Activated naive CD8-positive, alpha-beta T cell treated with anti-CD3 and anti-CD28 coated beads for 36 hours (primary cell): ENCODE data around the gene ABHD6. TPM values are rescaled to one million over a fixed set of nuclear protein-coding genes. Genes with fewer than 3 reads are reported as not detected.
"Not testable (repeated sequence)": the region's sequence is repeated elsewhere in the genome, so short reads cannot be mapped to it uniquely, and the experiment has no call there.

Experiments
- DNase-seq: peaks from one replicate; pipeline ENCODE4 v3.0.0; 2021
- H3K27ac Mint-ChIP-seq: one replicate; pipeline ENCODE4 v1.8.0; 2022; ENCODE audit warnings: mild to moderate bottlenecking, moderate library complexity, mixed read lengths
- H3K27me3 Mint-ChIP-seq: one replicate; pipeline ENCODE4 v1.8.0; 2022; ENCODE audit warnings: mild to moderate bottlenecking, mixed read lengths
- H3K36me3 Mint-ChIP-seq: one replicate; pipeline ENCODE4 v1.8.0; 2021; ENCODE audit warnings: mild to moderate bottlenecking, mixed read lengths
- H3K4me1 Mint-ChIP-seq: one replicate; pipeline ENCODE4 v1.8.0; 2021; ENCODE audit warnings: mixed read lengths
- H3K4me3 Mint-ChIP-seq: one replicate; pipeline ENCODE4 v1.8.0; 2022; ENCODE audit warnings: mild to moderate bottlenecking, moderate library complexity, mixed read lengths
- H3K9me3 Mint-ChIP-seq: one replicate; pipeline ENCODE4 v1.8.0; 2022; ENCODE audit warnings: mixed read lengths
- total RNA-seq, 2 experiments: library from RNA; stranded (reverse); gene quantifications; one replicate each; pipeline ENCODE4 v1.2.3, GENCODE V29; 2021

The ABHD6 gene
- total RNA-seq, 2 experiments from 2014 or later: 6.0 to 6.4 TPM

DNA sequence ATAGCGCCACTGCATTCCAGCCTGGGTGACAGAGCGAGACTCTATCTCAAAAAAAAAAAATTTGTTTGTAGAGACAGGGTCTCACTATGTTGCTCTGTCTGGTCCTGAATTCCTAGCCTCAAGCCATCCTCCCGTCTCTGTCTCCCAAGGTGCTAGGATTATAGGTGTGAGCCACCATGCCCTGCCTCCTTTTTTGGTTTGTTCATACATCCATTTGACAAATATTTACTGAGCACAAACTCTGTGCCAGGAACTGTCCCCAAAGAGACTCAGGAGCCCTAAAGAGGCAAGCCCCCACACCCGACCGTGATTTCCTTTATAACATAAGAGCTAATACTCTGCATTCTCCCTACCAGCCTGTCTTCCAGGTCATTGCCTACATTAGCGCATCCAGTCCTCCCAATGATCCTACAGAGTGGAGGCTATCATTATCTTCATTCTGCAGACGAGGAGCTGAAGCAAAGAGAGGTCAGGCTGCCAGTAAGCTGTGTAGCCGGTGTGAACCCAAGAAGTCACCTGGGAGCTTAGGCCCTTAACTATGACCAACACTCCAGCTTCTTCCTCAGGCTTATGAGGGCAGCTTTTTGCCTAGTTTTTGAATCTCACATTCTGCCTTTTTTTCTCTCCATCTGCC lies 88.8 kb downstream of the ABHD6 start:
- Mint-ChIP-seq H3K4me1 (peaks cover 41% of the 10 kb centered on the region), H3K27ac (peak overlapping the region; percentile 67), H3K27me3 (no peaks in the 10 kb centered on the region), H3K4me3 (no peak overlapping the region), H3K36me3 (no peaks in the 10 kb centered on the region), H3K9me3 (no peaks in the 10 kb centered on the region)
- no peak for DNase-seq

DNA sequence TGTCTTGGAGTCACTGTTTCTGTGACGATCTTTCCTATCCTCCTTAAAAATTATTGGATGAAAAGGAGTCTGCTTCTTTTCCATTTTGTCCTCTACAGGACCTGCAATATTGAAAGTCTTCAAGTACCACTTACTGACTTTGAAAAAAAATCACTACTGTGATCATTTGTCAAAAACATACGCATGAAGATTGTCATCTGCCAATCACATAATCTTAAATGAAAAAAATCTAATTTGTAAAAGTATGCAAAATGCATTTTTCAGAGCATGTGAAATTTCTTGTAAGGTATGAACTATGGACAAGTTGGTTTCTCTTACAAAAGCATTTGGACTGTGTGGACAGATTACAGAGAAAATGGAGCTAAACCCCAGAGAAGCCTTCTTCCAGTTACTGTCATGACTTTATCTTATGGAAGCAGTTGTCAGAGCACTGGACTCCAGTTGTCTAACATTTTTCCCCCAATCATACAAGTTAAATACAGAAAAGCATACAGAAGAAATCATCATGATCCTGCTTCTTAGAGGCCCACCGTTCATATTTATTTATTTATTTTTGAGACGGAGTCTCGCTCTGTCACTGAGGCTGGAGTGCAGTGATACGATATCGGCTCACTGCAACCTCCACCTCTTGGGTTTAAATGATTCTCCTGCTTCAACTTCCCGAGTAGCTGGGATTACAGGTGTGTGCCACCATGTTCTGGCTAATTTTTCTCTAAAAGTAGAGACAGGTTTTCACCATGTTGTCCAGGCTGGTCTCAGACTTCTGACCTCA lies 91.7 kb downstream of the ABHD6 start:
- Mint-ChIP-seq H3K9me3 (no peaks in the 10 kb centered on the region), H3K27me3 (no peaks in the 10 kb centered on the region), H3K36me3 (no peaks in the 10 kb centered on the region), H3K4me1 (peaks cover 34% of the 10 kb centered on the region), H3K4me3 (no peak overlapping the region), H3K27ac (no peak overlapping the region)
- no peak for DNase-seq

DNA sequence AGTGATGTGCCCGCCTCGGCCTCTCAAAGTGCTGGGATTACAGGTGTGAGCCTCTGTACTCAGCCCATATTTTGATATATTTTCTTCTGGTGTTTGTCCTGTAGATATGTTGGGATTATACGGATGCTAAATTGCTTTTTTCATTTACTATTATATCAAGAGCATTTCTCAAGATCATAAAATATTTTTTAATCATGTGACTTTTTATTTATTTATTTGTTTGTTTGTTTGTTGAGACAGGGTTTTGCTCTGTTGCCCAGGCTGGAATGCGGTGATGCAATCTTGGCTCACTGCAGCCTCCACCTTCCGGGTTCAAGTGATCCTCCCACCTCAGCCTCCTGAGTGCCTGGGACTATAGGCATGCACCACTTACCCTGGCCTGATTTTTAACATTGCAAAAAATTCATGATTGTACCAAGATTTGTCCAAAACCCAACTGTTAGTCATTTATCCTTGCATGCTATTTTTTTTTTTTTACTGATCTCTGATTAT lies 92.4 kb downstream of the ABHD6 start:
- H3K9me3 Mint-ChIP-seq: no peaks in the 10 kb centered on the region
- no peak overlapping the region for H3K27ac Mint-ChIP-seq
- no peak overlapping the region for H3K4me3 Mint-ChIP-seq
- H3K36me3 Mint-ChIP-seq: peaks cover 3% of the 10 kb centered on the region
- H3K4me1 Mint-ChIP-seq: peaks cover 34% of the 10 kb centered on the region
- no peaks in the 10 kb centered on the region for H3K27me3 Mint-ChIP-seq
- DNase-seq: no peak

DNA sequence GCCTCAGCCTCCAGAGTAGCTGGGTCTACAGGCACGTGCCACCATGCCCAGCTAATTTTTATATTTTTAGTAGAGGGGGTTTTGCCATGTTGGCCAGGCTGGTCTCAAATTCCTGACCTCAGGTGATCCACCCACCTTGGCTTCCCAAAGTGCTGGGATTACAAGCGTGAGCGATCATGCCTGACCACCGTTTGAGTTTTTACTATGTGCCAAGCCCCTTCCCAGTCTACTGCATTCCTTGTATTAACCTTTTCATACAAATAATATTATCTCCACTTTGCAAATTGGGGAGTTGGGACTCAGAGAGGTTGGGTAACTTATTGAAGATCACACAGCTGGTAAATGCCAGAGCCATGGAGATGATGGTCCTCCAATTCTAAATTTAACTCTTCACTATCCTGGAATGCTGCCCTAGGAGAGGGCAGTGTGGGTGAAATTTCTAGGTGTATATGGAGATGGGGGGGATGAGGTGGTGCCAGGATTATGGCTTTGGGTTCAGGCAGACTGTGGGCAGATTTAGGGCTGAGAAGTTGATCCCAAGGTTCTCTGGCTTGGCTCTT lies 94.1 kb downstream of the ABHD6 start:
- Mint-ChIP-seq H3K27me3 (no peaks in the 10 kb centered on the region), H3K4me1 (peaks cover 38% of the 10 kb centered on the region), H3K27ac (no peak overlapping the region), H3K9me3 (no peaks in the 10 kb centered on the region), H3K4me3 (peak overlapping the region; percentile 78), H3K36me3 (peaks cover 12% of the 10 kb centered on the region)
- no peak for DNase-seq

DNA sequence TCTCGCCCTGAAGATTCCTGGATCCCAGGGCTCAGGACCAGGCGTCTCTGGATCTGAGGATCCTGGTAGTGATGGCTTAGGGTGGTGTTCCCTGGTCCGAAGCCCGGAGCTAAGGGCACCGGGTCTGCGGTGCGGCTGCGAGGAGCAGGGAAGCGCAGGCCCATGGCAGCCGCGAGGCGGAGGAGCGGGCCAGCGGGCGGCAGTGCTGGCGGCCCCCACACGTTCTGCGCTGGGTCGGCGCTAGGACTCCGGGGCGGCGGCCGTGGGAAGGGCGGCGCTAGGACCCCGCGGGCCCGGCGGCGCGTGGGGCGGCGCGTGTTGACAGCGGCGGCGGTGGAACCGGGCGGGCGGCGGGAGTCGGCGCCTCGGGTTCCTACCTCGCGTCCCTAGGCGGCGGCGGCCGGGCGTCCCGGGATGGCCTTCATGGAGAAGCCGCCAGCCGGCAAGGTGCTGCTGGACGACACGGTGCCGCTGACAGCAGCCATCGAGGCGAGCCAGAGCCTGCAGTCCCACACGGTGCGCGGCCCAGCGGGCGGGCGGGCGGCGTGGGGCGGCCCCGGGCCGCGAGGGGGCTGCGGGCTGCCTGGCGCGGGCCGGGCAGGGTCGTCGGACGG lies 95.1 kb downstream of the ABHD6 start, which contains the start of gene PXK:
TSS of gene PXK (plus strand) at position 318 of the 614 bp plus-strand sequence. CDS start at position 415, 97 bp downstream.
- Mint-ChIP-seq H3K9me3 (no peaks in the 10 kb centered on the region), H3K36me3 (peaks cover 13% of the 10 kb centered on the region), H3K4me1 (peaks cover 38% of the 10 kb centered on the region), H3K4me3 (peak within 1 kb of the TSS; percentile 100), H3K27ac (peak within 1 kb of the TSS; percentile 87), H3K27me3 (no peaks in the 10 kb centered on the region)
- DNase-seq: peak; percentile 87

DNA sequence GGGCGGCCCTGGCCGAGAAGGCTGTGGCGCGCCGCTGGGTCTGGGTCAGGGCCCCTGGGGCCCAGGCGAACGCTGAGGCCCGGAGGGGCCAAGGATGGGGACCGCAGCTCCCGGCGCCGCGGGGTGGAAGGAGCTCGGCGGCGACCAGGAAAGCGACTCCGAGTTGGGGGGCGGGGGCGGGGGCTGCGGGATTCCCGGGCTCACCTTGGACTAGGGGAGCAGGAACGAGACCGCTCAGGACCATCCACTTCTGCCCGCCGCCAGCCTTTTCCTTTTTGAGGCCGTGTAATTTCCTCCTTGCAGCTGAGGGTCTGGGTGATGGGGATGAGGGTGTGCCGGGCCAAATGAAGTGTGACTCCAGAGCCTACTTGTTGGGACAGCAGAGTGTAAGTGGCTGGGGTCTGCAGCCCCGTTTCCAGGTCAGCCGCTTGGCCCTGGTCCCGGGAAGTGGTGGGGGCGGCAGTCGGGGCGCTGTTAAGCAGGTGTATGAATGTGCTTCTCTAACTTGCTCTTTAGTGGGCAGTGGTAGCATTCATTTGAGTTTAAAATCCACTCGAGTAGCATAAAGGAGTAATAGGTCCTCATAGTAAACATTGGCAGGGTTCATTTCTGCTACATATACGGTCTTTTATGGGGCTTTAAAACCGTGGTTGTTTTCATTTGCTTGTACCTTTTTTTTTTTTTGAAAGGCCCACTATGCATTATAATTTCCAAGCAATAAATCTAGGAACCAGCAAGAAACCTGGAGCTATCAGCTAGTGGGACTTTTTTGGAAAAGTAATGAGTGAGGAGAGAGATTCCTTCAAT lies 95.8 kb downstream of the ABHD6 start:
- Mint-ChIP-seq H3K4me3 (peak overlapping the region; percentile 100), H3K4me1 (peaks cover 38% of the 10 kb centered on the region), H3K36me3 (peaks cover 13% of the 10 kb centered on the region), H3K9me3 (no peaks in the 10 kb centered on the region), H3K27me3 (no peaks in the 10 kb centered on the region), H3K27ac (peak overlapping the region; percentile 87)
- DNase-seq: peak; percentile 31

DNA sequence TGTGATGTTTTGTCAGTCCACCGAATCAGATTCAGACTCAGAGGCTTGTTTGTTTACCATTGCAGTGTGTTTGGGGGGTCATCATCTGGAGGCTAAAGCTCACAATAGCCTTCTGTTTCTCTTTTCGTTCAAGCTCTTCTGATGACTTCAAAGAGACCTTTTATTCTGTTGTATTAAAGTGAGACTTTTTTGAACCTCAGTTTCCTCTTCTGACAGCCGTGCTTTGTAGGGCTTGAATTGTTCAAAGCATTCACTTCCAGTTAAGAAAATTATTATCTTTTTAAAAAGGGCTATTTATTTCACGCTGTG lies 96.4 kb downstream of the ABHD6 start:
- DNase-seq: no peak
- no peaks in the 10 kb centered on the region for H3K9me3 Mint-ChIP-seq

DNA sequence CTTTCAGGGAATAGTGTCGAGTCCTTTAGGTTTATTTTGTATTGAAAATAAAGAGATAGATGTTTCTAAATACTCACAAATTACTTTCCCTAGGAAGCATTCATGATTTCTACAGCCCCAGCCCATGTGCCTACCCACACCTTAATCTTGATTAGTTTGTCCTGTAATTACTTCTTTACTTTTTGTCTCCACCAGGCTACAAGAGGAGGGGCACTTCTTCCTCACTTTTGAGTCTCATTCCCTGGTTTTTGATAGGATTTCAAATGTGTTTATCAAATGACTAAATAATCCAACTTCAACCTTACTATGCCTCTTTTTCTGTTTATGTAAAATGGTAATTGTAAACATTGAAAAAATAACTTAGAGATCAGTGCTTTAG lies 96.9 kb downstream of the ABHD6 start:
- Mint-ChIP-seq H3K27ac (peak overlapping the region; percentile 74), H3K9me3 (no peaks in the 10 kb centered on the region), H3K27me3 (no peaks in the 10 kb centered on the region), H3K36me3 (peaks cover 19% of the 10 kb centered on the region), H3K4me3 (peak overlapping the region; percentile 100), H3K4me1 (peaks cover 38% of the 10 kb centered on the region)
- DNase-seq: no peak

More for the DNA sequence above, 96.4 kb downstream of the ABHD6 start:
- Mint-ChIP-seq H3K36me3 (peaks cover 14% of the 10 kb centered on the region), H3K4me3 (peak overlapping the region; percentile 100), H3K27me3 (no peaks in the 10 kb centered on the region), H3K4me1 (peaks cover 38% of the 10 kb centered on the region), H3K27ac (peak overlapping the region; percentile 87)

DNA sequence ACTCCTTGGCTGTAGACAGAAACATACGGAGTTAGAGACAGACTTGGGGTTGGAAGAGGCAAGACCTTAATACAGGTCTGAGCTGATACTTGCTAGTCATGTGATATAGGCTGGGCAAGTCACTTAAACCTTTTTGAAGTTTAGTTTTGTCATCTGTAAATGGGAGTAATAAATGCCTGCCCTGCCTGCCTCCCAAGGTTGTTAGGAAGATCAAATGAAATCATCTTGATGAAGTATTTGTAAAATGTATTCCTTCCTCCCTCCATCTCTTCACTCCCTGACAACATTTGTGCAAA lies 98.0 kb downstream of the ABHD6 start:
- Mint-ChIP-seq H3K27ac (peak overlapping the region; percentile 97), H3K36me3 (peaks cover 19% of the 10 kb centered on the region), H3K27me3 (no peaks in the 10 kb centered on the region), H3K9me3 (no peaks in the 10 kb centered on the region), H3K4me1 (peaks cover 37% of the 10 kb centered on the region), H3K4me3 (peak overlapping the region; percentile 72)
- DNase-seq: no peak

DNA sequence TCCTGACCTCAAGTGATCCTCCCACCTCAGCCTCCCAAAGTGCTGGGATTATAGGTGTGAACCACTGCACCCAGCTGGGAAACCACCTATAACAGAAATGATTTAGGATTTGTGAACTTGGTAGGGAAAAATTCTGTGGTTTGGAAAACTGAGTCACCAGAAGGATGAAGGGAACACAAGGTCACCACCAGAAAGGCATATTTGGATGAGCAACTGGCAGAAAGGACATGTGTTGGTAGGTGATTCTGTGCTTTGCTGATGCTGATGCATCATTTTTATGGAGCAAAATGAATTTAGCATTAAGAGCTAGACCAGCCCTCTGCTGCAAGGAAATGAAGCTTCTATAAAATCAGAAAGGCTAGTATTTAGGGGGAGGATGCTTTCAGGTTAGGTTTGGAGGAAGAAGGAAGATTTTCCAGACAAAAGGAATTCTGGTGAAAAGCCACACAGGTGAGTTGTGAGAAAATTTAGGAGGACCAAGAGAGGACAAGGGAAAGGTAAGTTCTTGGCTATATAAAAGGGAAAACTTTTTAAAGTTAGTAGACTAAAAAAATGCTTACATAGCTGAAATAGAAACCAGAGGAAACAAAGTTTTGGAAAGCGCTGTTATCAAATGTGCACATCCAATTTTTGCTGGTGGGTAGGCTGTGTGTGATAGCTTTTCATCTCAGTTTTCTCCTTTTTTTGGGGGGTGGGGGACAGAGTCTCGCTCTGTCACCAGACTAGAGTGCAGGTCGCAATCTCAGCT lies 98.7 kb downstream of the ABHD6 start:
- no peak for DNase-seq
- H3K4me1 Mint-ChIP-seq: peaks cover 33% of the 10 kb centered on the region
- H3K36me3 Mint-ChIP-seq: peaks cover 19% of the 10 kb centered on the region
- no peaks in the 10 kb centered on the region for H3K9me3 Mint-ChIP-seq
- no peak overlapping the region for H3K4me3 Mint-ChIP-seq
- no peaks in the 10 kb centered on the region for H3K27me3 Mint-ChIP-seq
- peak overlapping the region; percentile 21 for H3K27ac Mint-ChIP-seq

DNA sequence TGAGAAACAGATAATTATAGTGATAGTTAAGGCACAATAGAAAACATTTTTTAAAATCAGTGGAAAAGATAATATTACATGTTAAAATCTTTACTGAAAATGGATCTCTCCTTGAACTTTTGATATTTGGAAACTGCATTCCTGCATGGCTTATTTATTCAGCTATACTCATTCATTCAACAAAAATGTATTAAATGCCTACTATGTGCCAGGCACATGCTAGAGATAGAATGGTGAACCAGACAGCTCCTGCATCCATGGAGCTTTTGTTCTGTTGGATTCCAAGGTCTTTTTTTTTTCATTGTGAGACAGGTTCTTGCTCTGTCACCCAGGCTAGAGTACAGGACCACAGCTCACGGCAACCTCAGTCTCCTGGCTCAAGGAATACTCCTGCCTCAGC lies 99.6 kb downstream of the ABHD6 start:
- Mint-ChIP-seq H3K27me3 (no peaks in the 10 kb centered on the region), H3K36me3 (peaks cover 19% of the 10 kb centered on the region), H3K4me3 (no peak overlapping the region), H3K27ac (no peak overlapping the region), H3K4me1 (peaks cover 29% of the 10 kb centered on the region), H3K9me3 (no peaks in the 10 kb centered on the region)
- DNase-seq: no peak

DNA sequence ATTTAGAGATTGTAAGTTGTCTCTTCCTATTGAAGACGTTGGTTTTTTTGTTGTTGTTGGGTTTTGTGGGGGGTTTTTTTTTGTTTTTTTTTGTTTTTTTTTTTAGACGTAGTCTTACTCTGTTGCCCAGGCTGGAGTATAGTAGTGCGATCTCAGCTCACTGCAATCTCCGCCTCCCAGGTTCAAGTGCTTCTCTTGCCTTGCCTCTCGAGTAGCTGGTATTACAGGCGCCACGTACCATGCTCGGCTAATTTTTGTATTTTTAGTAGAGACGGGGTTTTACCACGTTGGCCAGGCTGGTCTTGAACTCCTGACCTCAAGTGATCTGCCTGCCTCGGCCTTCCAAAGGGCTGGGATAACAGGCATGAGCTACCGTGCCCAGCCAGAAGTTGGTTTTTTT lies 101.6 kb downstream of the ABHD6 start:
- not testable (repeated sequence) for H3K27ac Mint-ChIP-seq, H3K4me3 Mint-ChIP-seq, H3K27me3 Mint-ChIP-seq, DNase-seq, H3K9me3 Mint-ChIP-seq
- Mint-ChIP-seq H3K4me1 (peaks cover 24% of the 10 kb centered on the region), H3K36me3 (peaks cover 19% of the 10 kb centered on the region)

DNA sequence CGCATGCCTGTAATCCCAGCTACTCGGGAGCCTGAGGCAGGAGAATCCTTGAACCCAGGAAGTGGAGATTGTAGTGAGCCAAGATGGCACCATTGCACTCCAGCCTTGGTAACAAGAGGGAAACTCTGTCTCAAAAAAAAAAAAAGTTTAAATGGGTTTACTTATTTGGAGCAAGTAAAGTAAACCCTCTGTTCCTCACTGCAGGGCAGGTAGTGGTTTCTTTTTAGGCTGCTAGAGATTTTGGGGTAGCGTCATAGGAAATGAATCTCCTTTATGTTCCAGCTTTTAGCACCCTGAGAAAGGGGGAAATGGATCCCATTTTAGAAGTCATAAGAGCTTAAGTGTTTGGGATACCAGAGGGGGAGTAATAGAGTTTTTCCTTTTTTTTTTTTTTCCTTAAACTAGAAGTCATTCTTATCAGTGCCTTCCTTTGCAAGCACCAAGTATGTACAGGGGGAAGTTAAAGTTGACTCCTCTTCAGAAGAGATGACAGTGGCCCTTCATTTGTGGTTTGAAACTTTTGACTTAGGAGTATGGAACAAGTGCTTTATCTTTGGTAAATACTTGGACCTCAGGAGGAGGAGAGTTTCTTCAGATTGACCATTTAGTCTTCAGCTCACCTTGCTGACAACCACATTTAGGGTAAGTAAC lies 103.1 kb downstream of the ABHD6 start:
- Mint-ChIP-seq H3K27ac (peak overlapping the region; percentile 16), H3K4me1 (peaks cover 12% of the 10 kb centered on the region), H3K36me3 (peaks cover 12% of the 10 kb centered on the region), H3K27me3 (no peaks in the 10 kb centered on the region), H3K9me3 (no peaks in the 10 kb centered on the region), H3K4me3 (no peak overlapping the region)
- DNase-seq: no peak

DNA sequence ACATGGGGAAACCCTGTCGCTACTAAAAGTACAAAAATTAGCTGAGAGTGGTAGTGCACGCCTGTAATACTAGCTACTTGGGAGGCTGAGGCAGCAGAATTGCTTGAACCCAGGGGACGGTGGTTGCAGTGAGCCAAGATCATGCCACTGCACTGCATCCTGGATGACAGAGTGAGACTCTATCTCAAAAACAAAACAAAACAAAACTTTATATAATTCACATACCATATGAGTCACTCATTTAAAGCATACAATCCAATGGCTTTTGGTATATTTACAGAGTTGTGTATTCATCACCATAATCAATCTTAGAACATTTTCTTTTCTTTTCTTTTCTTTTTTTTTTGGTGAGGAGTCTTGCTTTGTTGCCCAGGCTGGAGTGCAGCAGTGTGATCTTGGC lies 103.8 kb downstream of the ABHD6 start:
- no peak overlapping the region for H3K4me3 Mint-ChIP-seq

More for the DNA sequence above, 103.8 kb downstream of the ABHD6 start:
- H3K27ac Mint-ChIP-seq: no peak overlapping the region
- H3K4me1 Mint-ChIP-seq: peaks cover 12% of the 10 kb centered on the region
- no peaks in the 10 kb centered on the region for H3K9me3 Mint-ChIP-seq
- H3K36me3 Mint-ChIP-seq: peaks cover 9% of the 10 kb centered on the region
- no peaks in the 10 kb centered on the region for H3K27me3 Mint-ChIP-seq
- no peak for DNase-seq
